SU-DHL-6 (cell line): ENCODE data around the gene CHAT.

Experiments used
- H2AFZ ChIP-seq: fragments of 200-600 bp; sonication (generic); 2 replicates; pipeline ENCODE4 v1.6.1; 2014; ENCODE audit warnings: low read depth, mild to moderate bottlenecking, moderate library complexity, mixed read lengths, antibody characterized with exemption, low read length; ENCODE audit not compliant: severe bottlenecking
- H3F3A ChIP-seq: fragments of 200-600 bp; shearing (Covaris generic); 2 replicates; pipeline ENCODE4 v1.6.0; 2016; ENCODE audit warnings: antibody characterized with exemption, mild to moderate bottlenecking; ENCODE audit not compliant: insufficient read depth
- H3K27ac ChIP-seq: fragments of 200-600 bp; sonication (generic); 2 replicates; pipeline ENCODE4 v1.5.1; 2016; ENCODE audit warnings: low read depth, mild to moderate bottlenecking, low read length, moderate library complexity, mixed read lengths
- H3K27me3 ChIP-seq: fragments of 200-600 bp; sonication (generic), shearing (Covaris generic); 2 replicates; pipeline ENCODE4 v1.6.0; 2014; ENCODE audit warnings: mild to moderate bottlenecking, low read length
- H3K36me3 ChIP-seq: fragments of 200-600 bp; sonication (generic); 2 replicates; pipeline ENCODE4 v1.6.1; 2014; ENCODE audit warnings: mild to moderate bottlenecking, low read length, mixed read lengths
- H3K4me2 ChIP-seq: fragments of 300-600, 200-600 bp; shearing (Covaris generic), sonication (generic); 2 replicates; pipeline ENCODE4 v1.6.0; 2014; ENCODE audit warnings: low read length, low read depth, mild to moderate bottlenecking; ENCODE audit not compliant: poor library complexity, severe bottlenecking
- H3K4me3 ChIP-seq: fragments of 200-600 bp; sonication (generic); 2 replicates; pipeline ENCODE4 v1.5.1; 2014; ENCODE audit warnings: antibody characterized with exemption, low read length, mild to moderate bottlenecking, mixed read lengths; ENCODE audit not compliant: insufficient read depth, poor library complexity, severe bottlenecking
- H3K79me2 ChIP-seq: fragments of 200-600 bp; sonication (generic); 2 replicates; pipeline ENCODE4 v1.6.1; 2014; ENCODE audit warnings: mild to moderate bottlenecking, low read length, moderate library complexity; ENCODE audit not compliant: insufficient read depth
- H3K9ac ChIP-seq: fragments of 200-600 bp; sonication (generic); 2 replicates; pipeline ENCODE4 v1.7.0; 2014; ENCODE audit warnings: mild to moderate bottlenecking, low read length
- H3K9me2 ChIP-seq: fragments of 200-600 bp; sonication (generic); replicated peaks from 2 replicates; pipeline ENCODE4 v1.6.1; 2014; ENCODE audit warnings: low read length; ENCODE audit not compliant: insufficient read depth
- H3K9me3 ChIP-seq: fragments of 200-600 bp; sonication (generic); 2 replicates; pipeline ENCODE4 v1.6.1; 2014; ENCODE audit warnings: low read length, mixed read lengths; ENCODE audit not compliant: insufficient read depth
- H4K20me1 ChIP-seq: fragments of 200-600 bp; sonication (generic); 2 replicates; pipeline ENCODE4 v1.6.1; 2014; ENCODE audit warnings: low read depth, mild to moderate bottlenecking, antibody characterized with exemption, low read length, moderate library complexity, mixed read lengths
- EZH2phosphoT487 ChIP-seq: fragments of 200-600 bp; sonication (generic), shearing (Covaris generic); conservative IDR thresholded peaks from 2 replicates; pipeline ENCODE4 v1.6.1; 2018; ENCODE audit warnings: mild to moderate bottlenecking, antibody characterized with exemption, low read length, moderate library complexity, mixed read lengths
- TF ChIP-seq, protein P1 (sequence below): fragments of 200-600 bp; sonication (generic); IDR thresholded peaks from one replicate; pipeline ENCODE4 v1.5.1; 2017; ENCODE audit warnings: antibody characterized with exemption, mild to moderate bottlenecking, low read length, moderate library complexity; ENCODE audit not compliant: insufficient read depth, poor library complexity, severe bottlenecking

The CHAT gene

DNA sequence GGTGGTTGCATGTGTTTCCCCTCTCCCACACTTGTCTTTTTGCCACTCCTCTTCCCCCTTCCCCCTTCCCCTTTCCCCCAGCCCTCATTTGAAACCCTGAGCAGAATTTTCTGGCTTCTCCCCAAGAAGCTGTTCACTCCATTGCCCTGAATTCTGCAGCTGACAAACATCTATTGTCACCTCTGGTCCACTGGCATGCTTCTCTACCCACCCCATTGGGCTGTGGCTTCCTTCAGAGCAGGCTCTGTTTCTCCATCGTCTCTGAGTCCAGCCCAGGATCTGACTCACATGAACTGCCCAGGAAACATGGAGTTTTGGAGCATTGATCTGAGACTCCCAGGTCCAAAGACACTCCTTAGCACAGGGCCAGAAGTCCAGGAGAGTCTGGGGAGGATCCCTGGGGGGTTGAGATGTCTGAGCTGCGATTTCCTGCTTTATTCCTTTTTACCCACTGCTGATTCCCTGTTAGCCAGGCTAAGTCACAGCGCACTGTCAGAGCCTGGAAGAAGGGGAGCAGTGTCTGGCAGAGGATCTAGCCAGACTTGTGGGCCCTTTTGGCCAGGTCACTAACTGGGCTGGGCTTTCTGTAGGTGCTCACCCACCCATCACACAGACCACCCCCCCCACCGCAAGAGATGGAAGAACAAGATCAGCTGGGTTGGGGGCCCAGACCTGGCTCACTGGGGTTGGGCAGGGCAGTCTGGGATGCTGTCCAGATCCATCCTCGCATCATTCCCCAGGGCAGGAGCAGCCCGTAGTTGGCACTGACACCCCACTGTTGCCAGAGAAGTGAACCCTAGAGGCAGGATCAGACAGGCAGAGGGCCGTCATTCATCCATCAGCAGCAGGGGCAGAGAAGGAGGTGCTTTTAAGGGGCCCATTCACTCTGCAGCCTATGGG lies 3.5 kb downstream of the CHAT start:
- Histone ChIP-seq H3K79me2 (no peaks in the 10 kb centered on the region), H3K4me3 (no peak overlapping the region), H3K4me2 (no peak overlapping the region), H3K27me3 (no peaks in the 10 kb centered on the region), H4K20me1 (no peaks in the 10 kb centered on the region), H3K9me3 (no peaks in the 10 kb centered on the region), H3K9me2 (no peaks in the 10 kb centered on the region), H3K27ac (no peak overlapping the region), H3F3A (no peaks in the 10 kb centered on the region), H2AFZ (no peak overlapping the region), H3K36me3 (no peaks in the 10 kb centered on the region), H3K9ac (no peak overlapping the region)
- TF ChIP-seq, protein P1, sequence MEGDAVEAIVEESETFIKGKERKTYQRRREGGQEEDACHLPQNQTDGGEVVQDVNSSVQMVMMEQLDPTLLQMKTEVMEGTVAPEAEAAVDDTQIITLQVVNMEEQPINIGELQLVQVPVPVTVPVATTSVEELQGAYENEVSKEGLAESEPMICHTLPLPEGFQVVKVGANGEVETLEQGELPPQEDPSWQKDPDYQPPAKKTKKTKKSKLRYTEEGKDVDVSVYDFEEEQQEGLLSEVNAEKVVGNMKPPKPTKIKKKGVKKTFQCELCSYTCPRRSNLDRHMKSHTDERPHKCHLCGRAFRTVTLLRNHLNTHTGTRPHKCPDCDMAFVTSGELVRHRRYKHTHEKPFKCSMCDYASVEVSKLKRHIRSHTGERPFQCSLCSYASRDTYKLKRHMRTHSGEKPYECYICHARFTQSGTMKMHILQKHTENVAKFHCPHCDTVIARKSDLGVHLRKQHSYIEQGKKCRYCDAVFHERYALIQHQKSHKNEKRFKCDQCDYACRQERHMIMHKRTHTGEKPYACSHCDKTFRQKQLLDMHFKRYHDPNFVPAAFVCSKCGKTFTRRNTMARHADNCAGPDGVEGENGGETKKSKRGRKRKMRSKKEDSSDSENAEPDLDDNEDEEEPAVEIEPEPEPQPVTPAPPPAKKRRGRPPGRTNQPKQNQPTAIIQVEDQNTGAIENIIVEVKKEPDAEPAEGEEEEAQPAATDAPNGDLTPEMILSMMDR: no peak

DNA sequence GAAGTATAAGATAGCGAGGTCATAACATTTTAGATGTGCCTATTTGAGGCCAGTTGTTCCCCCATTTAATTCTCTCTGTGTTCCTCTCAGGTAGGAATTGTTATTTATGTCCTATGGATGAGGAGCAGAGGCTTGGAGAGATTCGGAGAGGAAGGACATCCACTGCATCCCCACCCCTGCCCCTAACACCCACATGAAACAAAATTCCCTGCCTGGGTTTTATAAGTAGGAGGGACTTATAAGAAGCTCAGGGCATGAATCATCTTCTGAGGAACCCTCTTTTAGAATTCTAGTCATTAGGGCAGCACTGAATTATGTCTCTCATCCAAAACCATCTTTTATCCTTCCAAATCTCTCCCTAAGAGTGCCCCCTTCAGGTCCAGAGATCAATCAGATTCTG lies 5.0 kb downstream of the CHAT start:
- Histone ChIP-seq H3K27ac (no peak overlapping the region), H2AFZ (no peak overlapping the region), H3K9me2 (no peaks in the 10 kb centered on the region), H3K27me3 (no peaks in the 10 kb centered on the region), H3K36me3 (no peaks in the 10 kb centered on the region), H4K20me1 (no peaks in the 10 kb centered on the region), H3K9ac (no peak overlapping the region), H3K79me2 (no peaks in the 10 kb centered on the region), H3K4me3 (no peak overlapping the region), H3K4me2 (no peak overlapping the region), H3F3A (no peaks in the 10 kb centered on the region), H3K9me3 (no peaks in the 10 kb centered on the region)
- TF ChIP-seq, protein P1: no peak
- no peak for TF ChIP-seq EZH2phosphoT487

DNA sequence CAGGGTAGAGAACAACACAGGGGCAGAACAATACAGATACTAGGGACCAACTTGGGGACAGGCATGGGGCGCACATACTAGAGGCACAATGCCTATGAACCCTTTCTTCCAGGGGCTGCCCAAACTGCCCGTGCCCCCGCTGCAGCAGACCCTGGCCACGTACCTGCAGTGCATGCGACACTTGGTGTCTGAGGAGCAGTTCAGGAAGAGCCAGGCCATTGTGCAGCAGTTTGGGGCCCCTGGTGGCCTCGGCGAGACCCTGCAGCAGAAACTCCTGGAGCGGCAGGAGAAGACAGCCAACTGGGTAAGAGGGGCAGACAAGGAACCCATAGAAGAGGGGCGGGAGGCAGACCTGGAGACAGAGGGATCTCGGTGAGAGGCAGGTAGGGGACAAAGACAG lies 5.8 kb downstream of the CHAT start:
- no peak for TF ChIP-seq EZH2phosphoT487
- TF ChIP-seq, protein P1: no peak
- Histone ChIP-seq H3K27me3 (no peaks in the 10 kb centered on the region), H3K79me2 (no peaks in the 10 kb centered on the region), H3F3A (no peaks in the 10 kb centered on the region), H3K4me2 (no peak overlapping the region), H3K9me2 (no peaks in the 10 kb centered on the region), H3K9me3 (no peaks in the 10 kb centered on the region), H3K9ac (no peak overlapping the region), H3K4me3 (no peak overlapping the region), H3K36me3 (no peaks in the 10 kb centered on the region), H3K27ac (no peak overlapping the region), H2AFZ (no peak overlapping the region), H4K20me1 (no peaks in the 10 kb centered on the region)
